Stimulated activated naive CD4-positive, alpha-beta T cell treated with Interleukin-2 at 50 U/mL for 16 hours (primary cell): ENCODE data around the gene PNLIPRP1.

Experiments used
- DNase-seq: peaks from one replicate; lab custom pipeline; 2025; lab: John Stamatoyannopoulos, UW

PNLIPRP1 gene

GRCh38 chr10:116590590-116591444 is at the start of gene PNLIPRP1:
Gene PNLIPRP1 (plus strand): TSS chr10:116590959. CDS start chr10:116591130, 171 bp downstream.
- DNase-seq: no peak

- DNase-seq: no peak
These were observed 48.6 kb upstream of the PNLIPRP1 start for GRCh38 chr10:116542007-116542677.

GRCh38 chr10:116545122-116545521 is 45.6 kb upstream of the PNLIPRP1 start:
- no peak for DNase-seq

- DNase-seq: no peak
These were observed 45.0 kb upstream of the PNLIPRP1 start, which contains the start of gene PNLIP for GRCh38 chr10:116545756-116546155. Gene PNLIP (plus strand): TSS chr10:116545931. CDS start chr10:116546093, 162 bp downstream.

DNA sequence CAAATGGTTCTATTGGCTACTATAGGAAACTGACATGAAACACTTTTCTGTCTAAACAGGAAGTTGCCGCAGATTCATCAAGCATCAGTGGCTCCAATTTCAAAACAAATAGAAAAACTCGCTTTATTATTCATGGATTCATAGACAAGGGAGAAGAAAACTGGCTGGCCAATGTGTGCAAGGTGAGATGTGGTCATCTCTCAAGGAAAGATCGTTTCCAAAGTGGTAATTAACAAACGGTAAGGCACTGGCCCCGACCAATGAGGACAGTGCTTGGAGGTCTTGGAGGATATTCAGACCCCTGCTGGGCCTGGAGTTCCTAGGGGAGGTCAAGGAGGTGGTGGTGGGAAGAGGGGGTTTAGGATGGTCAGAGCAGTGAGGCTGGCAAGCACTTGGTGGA is 42.5 kb upstream of the PNLIPRP1 start:
- no peak for DNase-seq

DNA sequence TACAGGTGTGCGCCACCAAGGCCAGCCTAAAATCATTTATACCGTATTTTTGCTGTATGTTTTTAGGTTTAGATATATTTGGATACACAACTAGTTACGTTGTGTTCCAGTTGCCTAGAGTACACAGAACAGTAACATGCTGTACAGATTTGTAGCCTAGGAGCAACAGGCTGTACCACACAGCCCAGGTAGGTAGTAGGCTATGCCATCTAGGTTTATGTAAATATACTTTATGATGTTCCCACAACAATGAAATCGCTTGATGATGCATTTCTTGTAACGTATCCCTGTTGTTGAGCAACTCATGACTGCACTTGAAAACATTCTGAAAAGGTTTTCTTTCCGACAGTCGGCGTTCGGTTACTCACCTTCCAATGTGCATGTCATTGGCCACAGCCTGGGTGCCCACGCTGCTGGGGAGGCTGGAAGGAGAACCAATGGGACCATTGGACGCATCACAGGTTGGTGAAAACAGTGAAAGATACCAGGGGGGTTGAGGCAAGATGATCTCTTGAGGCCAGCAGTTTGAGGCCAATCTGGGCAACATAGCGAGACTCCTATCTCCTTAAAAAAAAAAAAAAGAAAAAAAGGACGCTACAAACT is 37.3 kb upstream of the PNLIPRP1 start:
- no peak for DNase-seq

DNA sequence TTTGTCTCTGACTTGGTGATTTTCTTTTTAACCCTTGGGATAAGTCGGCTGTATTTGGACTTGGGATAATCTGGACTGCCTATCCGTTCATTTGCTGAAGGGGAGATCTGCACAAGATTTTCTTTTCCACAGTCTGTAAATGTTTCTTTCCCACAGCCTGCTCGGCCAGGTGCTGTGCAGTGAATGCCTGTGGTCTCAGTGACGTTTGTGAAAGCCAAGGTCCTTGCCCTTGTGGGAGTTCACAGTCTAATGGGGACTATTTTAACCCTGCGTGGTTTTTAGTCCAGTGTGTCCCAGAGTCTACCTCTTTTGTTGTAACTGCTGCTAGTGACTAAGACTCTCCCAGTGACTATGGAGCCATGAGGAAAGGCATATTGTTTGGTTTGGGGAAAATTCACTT is 36.1 kb upstream of the PNLIPRP1 start:
- DNase-seq: no peak

DNA sequence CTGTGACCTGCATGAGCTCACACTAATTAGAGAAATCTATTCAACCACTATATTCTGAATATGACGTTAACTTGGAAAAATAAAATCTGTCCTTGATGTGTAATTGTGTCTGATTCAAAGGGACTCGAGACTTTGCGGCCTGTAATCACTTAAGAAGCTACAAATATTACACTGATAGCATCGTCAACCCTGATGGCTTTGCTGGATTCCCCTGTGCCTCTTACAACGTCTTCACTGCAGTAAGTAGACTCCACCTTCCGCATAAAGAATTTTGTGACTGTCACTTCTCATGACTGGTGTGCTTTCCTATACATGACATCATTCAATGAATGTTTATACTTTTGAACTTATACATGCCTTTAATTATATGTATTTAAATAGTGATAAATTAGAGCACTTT is 34.9 kb upstream of the PNLIPRP1 start:
- DNase-seq: no peak

- DNase-seq: no peak
These were observed 33.4 kb upstream of the PNLIPRP1 start for GRCh38 chr10:116557305-116557880.

DNA sequence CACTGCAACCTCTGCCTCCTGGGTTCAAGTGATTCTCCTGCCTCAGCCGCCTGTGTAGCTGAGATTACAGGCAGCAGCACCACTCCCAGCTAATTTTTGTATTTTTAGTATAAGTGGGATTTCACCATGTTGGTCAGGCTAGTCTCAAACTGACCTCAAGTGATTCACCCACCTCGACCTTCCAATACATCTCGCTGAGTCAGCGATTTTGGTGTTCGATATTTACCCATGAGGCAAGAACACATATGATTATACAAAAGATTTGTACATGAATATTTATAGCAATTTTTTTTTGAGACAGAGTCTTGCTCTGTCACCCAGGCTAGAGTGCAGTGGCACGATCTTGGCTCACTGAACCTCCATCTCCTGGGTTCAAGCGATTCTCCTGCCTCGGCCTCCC is 25.2 kb upstream of the PNLIPRP1 start:
- DNase-seq: no peak

DNA sequence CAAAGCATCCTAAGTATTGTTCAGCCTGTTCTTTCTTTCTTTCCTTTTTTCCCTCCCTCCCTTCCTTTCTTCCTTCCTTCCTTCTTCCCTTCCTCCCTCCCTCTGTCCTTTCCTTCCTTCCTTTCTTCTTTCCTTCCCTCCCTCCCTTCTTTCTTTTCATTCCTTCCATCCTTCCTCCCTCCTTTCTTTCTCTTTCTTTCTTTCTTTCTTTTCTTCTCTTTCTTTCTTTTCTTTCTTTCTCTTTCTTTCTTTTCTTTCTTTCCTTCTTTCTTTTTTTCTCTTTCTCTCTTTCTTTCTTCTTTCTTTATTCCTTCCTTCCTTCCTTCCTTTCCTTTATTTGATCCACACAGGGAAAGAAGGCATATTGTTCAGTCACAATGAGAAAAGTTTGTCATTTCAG is 23.8 kb upstream of the PNLIPRP1 start:
- no peak for DNase-seq

GRCh38 chr10:116567335-116567734 is 23.4 kb upstream of the PNLIPRP1 start:
- DNase-seq: no peak

DNA sequence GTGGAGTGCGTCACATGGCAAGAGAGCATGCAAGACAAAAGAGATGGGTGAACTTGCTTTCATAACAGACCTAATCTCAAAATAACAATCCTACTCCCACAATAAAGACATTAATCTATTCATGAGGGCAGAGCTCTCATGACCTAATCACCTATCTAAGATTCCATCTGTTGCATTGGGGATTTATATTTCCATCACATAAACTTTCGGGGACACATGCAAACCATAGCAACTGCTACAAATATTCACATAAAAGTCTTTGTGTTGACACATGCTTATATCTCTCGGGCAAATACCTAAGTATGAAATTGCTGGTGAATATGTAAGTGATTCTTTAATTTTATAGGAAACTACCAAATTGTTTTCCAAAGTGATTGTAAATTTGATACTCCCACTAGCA is 16.0 kb upstream of the PNLIPRP1 start:
- no peak for DNase-seq

GRCh38 chr10:116587878-116588591 is 2.7 kb upstream of the PNLIPRP1 start:
- DNase-seq: no peak

DNA sequence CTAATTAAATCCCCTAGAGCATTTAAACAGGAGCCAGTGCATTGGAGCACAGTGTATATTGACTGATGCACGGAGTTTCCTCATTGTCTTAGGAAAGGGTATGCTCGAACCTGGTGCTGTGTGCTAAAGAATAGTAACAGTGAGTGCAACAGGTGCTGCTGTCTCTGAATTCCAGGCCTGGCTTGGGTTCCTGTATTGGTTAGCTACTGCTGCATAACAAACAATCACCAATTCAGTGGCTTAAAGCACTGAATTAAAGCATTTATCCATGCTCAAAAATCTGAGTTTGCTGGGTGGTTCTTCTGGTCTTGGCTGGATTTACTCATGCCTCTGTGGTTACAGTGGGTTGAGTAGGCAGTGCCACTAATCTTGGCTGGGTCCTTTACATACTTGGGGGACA is 1.8 kb upstream of the PNLIPRP1 start:
- DNase-seq: no peak

- no peak for DNase-seq
These were observed 833 bp upstream of the PNLIPRP1 start for GRCh38 chr10:116589926-116590325.

GRCh38 chr10:116593139-116593740 is 2.5 kb downstream of the PNLIPRP1 start:
- no peak for DNase-seq

DNA sequence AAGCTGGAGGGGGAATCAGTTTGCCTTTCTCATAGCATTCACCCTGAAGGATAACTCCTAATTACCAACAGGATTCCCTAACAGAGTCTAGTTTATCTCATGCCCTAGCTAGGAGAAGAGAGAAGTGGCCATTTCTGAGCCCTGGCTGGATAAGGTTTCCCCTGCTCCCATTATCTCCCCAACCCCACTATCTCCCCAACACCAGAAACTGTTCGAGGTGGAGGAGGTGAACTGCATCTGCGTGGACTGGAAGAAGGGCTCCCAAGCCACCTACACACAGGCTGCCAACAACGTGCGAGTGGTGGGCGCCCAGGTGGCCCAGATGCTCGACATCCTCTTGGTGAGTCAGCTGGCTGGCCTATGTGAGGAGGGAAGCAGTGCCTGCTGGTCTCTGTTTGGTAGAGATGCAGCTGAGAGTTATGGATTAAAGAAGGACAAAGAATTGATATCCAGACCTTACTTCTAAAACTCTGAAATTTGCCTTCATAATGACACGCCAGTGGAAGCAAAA is 3.8 kb downstream of the PNLIPRP1 start:
- no peak for DNase-seq

- no peak for DNase-seq
These were observed 5.3 kb downstream of the PNLIPRP1 start for GRCh38 chr10:116596062-116596461.

DNA sequence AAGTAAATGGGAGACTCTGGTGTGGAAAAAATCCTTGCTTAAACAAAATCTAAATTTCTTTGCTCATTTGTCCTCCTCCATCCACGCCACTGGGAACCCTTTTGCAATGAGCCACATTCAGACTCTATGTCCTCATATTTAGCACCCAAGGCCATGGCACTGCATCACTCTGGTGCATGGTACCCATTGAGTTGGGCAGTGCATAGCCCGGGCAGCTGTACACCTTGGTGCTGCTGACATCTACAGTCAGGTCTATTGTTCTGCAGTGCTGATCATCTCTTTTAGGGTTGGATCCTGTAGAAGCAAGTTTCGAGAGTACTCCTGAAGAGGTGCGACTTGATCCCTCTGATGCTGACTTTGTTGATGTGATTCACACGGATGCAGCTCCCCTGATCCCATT is 6.8 kb downstream of the PNLIPRP1 start:
- no peak for DNase-seq

DNA sequence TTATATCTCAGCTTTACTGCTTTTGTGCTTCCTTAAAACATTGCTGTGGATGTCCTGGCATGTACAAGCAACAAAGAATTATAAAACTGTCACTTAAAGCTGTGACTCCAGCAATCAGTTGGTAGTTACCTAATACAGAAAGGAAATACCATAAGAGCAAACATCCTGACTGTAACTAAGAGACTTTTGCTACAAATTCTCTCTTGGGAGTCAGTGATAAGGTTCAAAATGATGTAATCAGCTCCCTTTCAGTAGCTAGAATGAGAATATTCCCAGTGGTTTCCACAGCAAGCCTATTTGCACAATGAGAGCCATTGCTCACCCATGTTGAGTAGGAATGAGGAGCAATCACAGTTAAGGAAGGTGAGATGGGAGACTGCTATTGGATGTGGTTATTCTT is 7.6 kb downstream of the PNLIPRP1 start:
- DNase-seq: no peak
